Keratinocyte (primary cell): ENCODE results near the gene ECSCR. TPM values are rescaled to one million over a fixed set of nuclear protein-coding genes. Genes with fewer than 3 reads are reported as not detected.

Experiments
- DNase-seq: peaks from one replicate; pipeline ENCODE4 v3.0.0-alpha.2; 2011; ENCODE audit warnings: low read depth, missing footprints, low spot score
- FAIRE-seq: peaks from 2 replicates; lab custom pipeline; 2011; peaks lifted over from hg19 to GRCh38; lab: Jason Lieb, UNC
- H2AFZ ChIP-seq: 2 replicates; pipeline ENCODE4 v1.6.0; 2012; ENCODE audit warnings: low read length, control low read depth, inconsistent platforms; ENCODE audit not compliant: control insufficient read depth
- H3K27ac ChIP-seq: 2 replicates; pipeline ENCODE4 v1.5.1; 2011; ENCODE audit warnings: low read length; ENCODE audit not compliant: control insufficient read depth, insufficient read depth
- H3K27me3 ChIP-seq: 3 replicates; pipeline ENCODE4 v1.6.0; 2011; ENCODE audit warnings: low read length; ENCODE audit not compliant: control insufficient read depth, insufficient read depth; ENCODE audit errors: extremely low read depth
- H3K36me3 ChIP-seq, 2 experiments: 2 replicates in 1 of 2; 3 replicates in 1 of 2; pipeline ENCODE4 v1.5.1; 2011; ENCODE audit warnings: low read length in 2 of 2, mild to moderate bottlenecking in 1 of 2; ENCODE audit not compliant: control insufficient read depth in 2 of 2, insufficient read depth in 2 of 2; ENCODE audit errors: extremely low read depth in 1 of 2
- H3K4me1 ChIP-seq: 3 replicates; pipeline ENCODE4 v1.5.1; 2011; ENCODE audit warnings: low read length; ENCODE audit not compliant: control insufficient read depth, insufficient read depth; ENCODE audit errors: extremely low read depth
- H3K4me2 ChIP-seq: 3 replicates; pipeline ENCODE4 v1.6.0; 2011; ENCODE audit warnings: low read depth, low read length; ENCODE audit not compliant: control insufficient read depth, insufficient read depth; ENCODE audit errors: extremely low read depth
- H3K4me3 ChIP-seq, 3 experiments: fragments of 200-600 bp in 1 of 3; sonication (generic) in 1 of 3; 2 replicates in 2 of 3; 3 replicates in 1 of 3; pipeline ENCODE4 v1.5.1; 2011 to 2016; ENCODE audit warnings: low read length in 3 of 3, mild to moderate bottlenecking in 3 of 3, control low read depth in 2 of 3, inconsistent platforms in 1 of 3, low read depth in 1 of 3, mixed read lengths in 1 of 3, mixed run types in 1 of 3, moderate library complexity in 1 of 3; ENCODE audit not compliant: control insufficient read depth in 2 of 3, insufficient read depth in 2 of 3; ENCODE audit errors: extremely low read depth in 1 of 3
- H3K79me2 ChIP-seq: 2 replicates; pipeline ENCODE4 v1.6.0; 2012; ENCODE audit warnings: low read length; ENCODE audit not compliant: control insufficient read depth, insufficient read depth
- H3K9ac ChIP-seq: 3 replicates; pipeline ENCODE4 v1.6.0; 2011; ENCODE audit warnings: low read length; ENCODE audit not compliant: control insufficient read depth, insufficient read depth; ENCODE audit errors: extremely low read depth
- H3K9me1 ChIP-seq: 3 replicates; pipeline ENCODE4 v1.6.0; 2011; ENCODE audit warnings: low read length; ENCODE audit not compliant: control insufficient read depth, insufficient read depth; ENCODE audit errors: extremely low read depth
- H3K9me3 ChIP-seq: 2 replicates; pipeline ENCODE4 v1.5.1; 2012; ENCODE audit warnings: low read depth, low read length; ENCODE audit not compliant: control insufficient read depth
- H4K20me1 ChIP-seq: 3 replicates; pipeline ENCODE4 v1.6.0; 2011; ENCODE audit warnings: low read length; ENCODE audit not compliant: control insufficient read depth, insufficient read depth; ENCODE audit errors: extremely low read depth
- EZH2 ChIP-seq: IDR thresholded peaks from one replicate; pipeline ENCODE4 v1.6.1; 2012; ENCODE audit warnings: inconsistent platforms, mild to moderate bottlenecking, low read length, moderate library complexity
- dilution Hi-C: fragments of 300-500 bp; cut with MboI; formaldehyde crosslinking; loops from one replicate; pipeline ENCODE4 v1.7.0; 2020; ENCODE audit warnings: low sequenced_read_pairs; ENCODE audit not compliant: extremely low pct_ligation_motif_present
- polyA plus RNA-seq, 5 experiments: library from polyadenylated mRNA; depleted of rRNA in 3 of 5; stranded (reverse) in 3 of 5; stranded (forward) in 1 of 5; unstranded in 1 of 5; fragments of >200 nt; gene quantifications; 1 replicate in 1 of 5; 2 replicates in 3 of 5; 3 replicates in 1 of 5; pipeline versions ENCODE4 v1.2.1 to v1.2.3, GENCODE V29; 2011 to 2012; ENCODE audit warnings: missing spikeins in 2 of 5, low read depth in 1 of 5, low replicate concordance in 1 of 5
- TF ChIP-seq, protein P1 (sequence below), 3 experiments: IDR thresholded peaks in 1 of 3; conservative IDR thresholded peaks in 1 of 3; optimal IDR thresholded peaks in 1 of 3; 2 replicates in 2 of 3; 3 replicates in 1 of 3; pipeline versions ENCODE3 to v1.5.1; 2011; ENCODE audit warnings: low read length in 3 of 3, mild to moderate bottlenecking in 3 of 3, moderate library complexity in 2 of 3, control low read depth in 1 of 3, inconsistent platforms in 1 of 3; ENCODE audit not compliant: insufficient read depth in 2 of 3; ENCODE audit errors: extremely low read depth in 1 of 3

Gene ECSCR
- polyA plus RNA-seq, 1 donor (not counting 4 experiments of a cell fraction or from before 2014, with no cell fraction given) = not detected

DNA sequence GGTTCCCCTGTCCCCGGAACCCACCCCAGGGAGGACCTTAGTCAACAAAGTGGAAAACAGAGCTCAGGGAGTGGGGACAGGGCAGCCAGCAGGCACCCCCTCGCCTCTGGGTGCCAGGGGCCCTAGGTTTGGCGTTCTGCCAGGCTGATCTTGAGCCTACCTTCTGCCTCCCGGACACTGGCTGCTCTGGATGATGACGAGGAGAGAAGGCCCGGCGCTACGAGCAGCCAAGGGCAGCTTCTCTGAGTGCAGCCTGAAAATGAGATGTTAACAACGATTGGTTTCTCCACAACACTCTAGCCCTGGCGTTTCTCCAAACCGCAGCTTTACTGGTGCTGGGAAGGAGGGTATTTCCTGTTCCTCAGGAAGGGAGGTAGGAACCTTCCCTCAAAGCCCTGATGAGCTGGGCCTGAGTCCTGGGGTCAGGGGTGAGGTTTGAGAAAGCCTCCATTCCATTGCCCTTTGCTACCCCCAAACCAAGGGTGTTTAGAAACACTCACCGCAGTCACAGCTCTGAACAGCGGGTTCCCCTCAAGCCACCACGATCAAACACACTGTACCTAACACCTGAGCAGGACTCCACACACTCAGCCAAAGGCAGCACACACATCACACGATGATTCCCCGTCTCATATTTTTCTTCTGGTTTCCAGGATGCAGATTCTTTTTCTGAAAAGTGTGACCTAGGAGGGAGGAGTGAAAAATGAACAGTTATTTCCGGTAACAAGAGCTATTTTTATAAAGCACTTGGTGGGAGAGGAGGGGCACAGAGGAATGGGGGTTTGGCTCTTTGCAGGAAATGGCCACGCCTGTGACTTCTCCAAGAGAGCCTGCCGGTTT is 19.7 kb upstream of the ECSCR start, which contains the start of gene STING1:
Gene STING1 (minus strand): TSS at position 709 of the 840 bp plus-strand sequence. CDS start 1,054 bp downstream, outside the sequence.
- Histone ChIP-seq H3K9me1 (no peaks in the 10 kb centered on the region), H3K9ac (peak within 1 kb of the TSS; percentile 92), H3K27me3 (no peaks in the 10 kb centered on the region), H3K27ac (peak within 1 kb of the TSS; percentile 98), H3K79me2 (peaks cover 1% of the 10 kb centered on the region), H2AFZ (peak within 1 kb of the TSS; percentile 94), H3K4me1 (peaks cover 29% of the 10 kb centered on the region), H4K20me1 (no peaks in the 10 kb centered on the region), H3K4me3 (peak within 1 kb of the TSS; percentile 48 to 81 (median 73)), H3K36me3 (peaks cover 8 to 10% of the 10 kb centered on the region in 2 experiments), H3K9me3 (no peaks in the 10 kb centered on the region), H3K4me2 (peak within 1 kb of the TSS; percentile 99)
- FAIRE-seq (peak; percentile 97), DNase-seq (peak; percentile 76)
- TF ChIP-seq, protein P1, sequence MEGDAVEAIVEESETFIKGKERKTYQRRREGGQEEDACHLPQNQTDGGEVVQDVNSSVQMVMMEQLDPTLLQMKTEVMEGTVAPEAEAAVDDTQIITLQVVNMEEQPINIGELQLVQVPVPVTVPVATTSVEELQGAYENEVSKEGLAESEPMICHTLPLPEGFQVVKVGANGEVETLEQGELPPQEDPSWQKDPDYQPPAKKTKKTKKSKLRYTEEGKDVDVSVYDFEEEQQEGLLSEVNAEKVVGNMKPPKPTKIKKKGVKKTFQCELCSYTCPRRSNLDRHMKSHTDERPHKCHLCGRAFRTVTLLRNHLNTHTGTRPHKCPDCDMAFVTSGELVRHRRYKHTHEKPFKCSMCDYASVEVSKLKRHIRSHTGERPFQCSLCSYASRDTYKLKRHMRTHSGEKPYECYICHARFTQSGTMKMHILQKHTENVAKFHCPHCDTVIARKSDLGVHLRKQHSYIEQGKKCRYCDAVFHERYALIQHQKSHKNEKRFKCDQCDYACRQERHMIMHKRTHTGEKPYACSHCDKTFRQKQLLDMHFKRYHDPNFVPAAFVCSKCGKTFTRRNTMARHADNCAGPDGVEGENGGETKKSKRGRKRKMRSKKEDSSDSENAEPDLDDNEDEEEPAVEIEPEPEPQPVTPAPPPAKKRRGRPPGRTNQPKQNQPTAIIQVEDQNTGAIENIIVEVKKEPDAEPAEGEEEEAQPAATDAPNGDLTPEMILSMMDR (optimal IDR thresholded peaks at IDR 0.05 in 1 of 3, IDR thresholded peaks at IDR 0.05 in 1 of 3, conservative IDR thresholded peaks at IDR 0.05 in 1 of 3; ENCODE audit: extremely low read depth in 1 of 3, insufficient read depth in 2 of 3, low read length in 3 of 3) = no peak
- no peak for TF ChIP-seq EZH2
- dilution Hi-C loops = no loop called here

DNA sequence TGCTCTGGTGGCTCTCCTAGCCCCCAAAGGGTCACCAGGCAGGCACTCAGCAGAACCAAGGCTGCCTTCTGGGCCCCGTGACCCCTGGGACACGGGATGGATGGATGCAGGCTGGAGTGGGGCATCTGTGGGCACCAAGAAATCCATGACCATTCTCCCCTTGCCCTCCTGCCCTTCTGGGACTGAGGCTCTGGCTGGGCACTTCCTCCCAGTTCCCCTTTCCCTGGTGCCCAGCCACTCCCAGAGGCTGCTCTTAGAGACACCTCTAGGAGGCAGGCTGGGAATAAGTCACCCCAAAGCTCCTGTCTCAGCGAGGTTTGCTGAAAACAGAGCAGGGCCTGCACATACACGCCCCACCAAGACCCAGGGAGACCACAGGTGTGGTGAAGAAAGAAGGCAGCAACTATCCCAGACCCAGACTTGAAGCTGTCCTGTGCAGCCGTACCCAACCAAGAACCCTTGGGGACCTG is 19.1 kb upstream of the ECSCR start:
- TF ChIP-seq EZH2 = no peak
- TF ChIP-seq, protein P1 (optimal IDR thresholded peaks at IDR 0.05 in 1 of 3, IDR thresholded peaks at IDR 0.05 in 1 of 3, conservative IDR thresholded peaks at IDR 0.05 in 1 of 3; ENCODE audit: extremely low read depth in 1 of 3, insufficient read depth in 2 of 3, low read length in 3 of 3) = peak in 2 of 3 experiments; percentile 49 to 62
- dilution Hi-C loops = no loop called here
- no peak for FAIRE-seq
- Histone ChIP-seq H2AFZ (peak overlapping the region; percentile 94), H3K27ac (peak overlapping the region; percentile 98), H4K20me1 (no peaks in the 10 kb centered on the region), H3K79me2 (peaks cover 1% of the 10 kb centered on the region), H3K36me3 (peaks cover 13 to 14% of the 10 kb centered on the region in 2 experiments), H3K9me3 (no peaks in the 10 kb centered on the region), H3K27me3 (no peaks in the 10 kb centered on the region), H3K9ac (peak overlapping the region; percentile 92), H3K9me1 (no peaks in the 10 kb centered on the region), H3K4me2 (peak overlapping the region; percentile 99), H3K4me3 (peak overlapping the region; percentile 48 to 81 (median 73)), H3K4me1 (peaks cover 29% of the 10 kb centered on the region)
- peak; percentile 71 for DNase-seq
